Suppressor macrophage treated with lipopolysaccharide for 4 hours (primary cell): ENCODE results near the gene CCL25.

ENCODE experiments used
- DNase-seq: peaks from one replicate; pipeline ENCODE4 v3.0.0-alpha.2; 2020

Gene CCL25

DNA sequence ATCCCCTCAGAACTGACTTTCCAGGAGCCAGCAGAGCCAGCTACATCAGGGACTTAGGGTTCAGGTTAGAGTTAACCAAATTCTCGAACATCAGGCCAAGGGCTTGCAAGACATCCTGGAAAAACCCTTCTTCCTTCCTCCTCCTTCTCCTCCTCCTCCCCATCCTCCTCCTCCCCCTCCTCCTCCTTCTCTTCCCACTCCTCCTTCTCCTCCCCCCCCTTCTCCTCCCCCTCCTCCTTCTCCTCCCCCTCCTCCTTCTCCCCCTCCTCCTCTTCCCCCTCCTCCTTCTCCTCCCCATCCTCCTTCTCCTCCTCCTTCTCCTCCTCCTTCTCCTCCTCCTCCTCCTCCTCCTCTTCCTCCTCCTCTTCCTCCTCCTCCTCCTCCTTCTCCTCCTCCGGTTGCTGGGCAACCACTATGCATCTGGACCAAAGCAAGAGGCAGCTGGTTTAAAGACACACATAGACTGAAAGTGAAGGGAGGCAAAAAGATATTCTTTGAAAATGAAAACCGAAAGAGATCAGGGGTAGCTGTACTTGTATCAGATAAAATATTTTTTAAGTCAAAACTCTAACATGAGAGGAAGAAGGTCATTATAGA, 5.9 kb upstream of the CCL25 start:
- no peak for DNase-seq

DNA sequence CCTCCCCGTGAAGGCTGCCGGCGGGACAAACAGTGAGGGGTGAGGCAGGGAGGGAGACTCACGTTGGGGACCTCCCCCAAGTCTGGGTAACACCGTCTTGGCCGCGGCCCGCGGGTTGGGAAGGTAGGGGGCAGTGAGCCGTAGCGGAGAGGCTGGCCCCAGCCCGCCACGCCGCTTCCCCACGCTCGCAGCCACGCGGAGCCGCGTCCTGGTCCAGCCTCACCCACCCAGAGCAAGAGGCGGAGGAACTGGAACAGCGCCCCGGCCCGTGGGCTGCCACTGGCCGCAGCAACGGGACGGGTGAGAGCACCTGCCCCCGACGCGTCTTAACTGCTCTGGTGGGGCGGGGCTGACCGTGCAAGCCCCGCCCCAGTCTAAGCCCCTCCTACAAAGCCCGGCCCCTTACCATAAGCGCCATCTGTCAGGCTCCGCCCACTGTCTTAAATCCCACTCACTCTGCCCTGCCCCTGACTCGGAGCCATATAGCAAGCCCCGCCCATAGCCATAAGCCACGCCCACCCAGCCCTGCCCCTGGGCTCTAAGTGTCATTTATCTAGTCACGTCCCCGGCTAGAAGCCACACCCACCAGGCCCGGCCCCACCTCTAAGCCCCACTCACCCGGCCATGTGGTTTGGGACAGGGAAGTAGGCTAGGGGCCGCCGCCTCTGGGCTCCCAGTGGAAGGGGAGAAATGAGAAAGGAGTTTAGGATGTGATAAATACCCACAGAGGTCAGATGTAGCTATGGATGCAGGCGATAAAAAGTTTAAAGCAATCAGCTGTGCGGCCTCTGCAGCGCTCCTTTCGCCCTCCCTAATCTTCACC, 2.1 kb upstream of the CCL25 start:
- DNase-seq, result peak; percentile 98

GRCh38 chr19:8054169-8054568, 1.6 kb downstream of the CCL25 start:
- no peak for DNase-seq

- DNase-seq, result no peak
Measured at GRCh38 chr19:8056533-8056932, 4.0 kb downstream of the CCL25 start.

GRCh38 chr19:8057545-8058270, 5.1 kb downstream of the CCL25 start:
- no peak for DNase-seq

- peak; percentile 34 for DNase-seq
Measured at GRCh38 chr19:8064911-8065874, 12.6 kb downstream of the CCL25 start.

DNA sequence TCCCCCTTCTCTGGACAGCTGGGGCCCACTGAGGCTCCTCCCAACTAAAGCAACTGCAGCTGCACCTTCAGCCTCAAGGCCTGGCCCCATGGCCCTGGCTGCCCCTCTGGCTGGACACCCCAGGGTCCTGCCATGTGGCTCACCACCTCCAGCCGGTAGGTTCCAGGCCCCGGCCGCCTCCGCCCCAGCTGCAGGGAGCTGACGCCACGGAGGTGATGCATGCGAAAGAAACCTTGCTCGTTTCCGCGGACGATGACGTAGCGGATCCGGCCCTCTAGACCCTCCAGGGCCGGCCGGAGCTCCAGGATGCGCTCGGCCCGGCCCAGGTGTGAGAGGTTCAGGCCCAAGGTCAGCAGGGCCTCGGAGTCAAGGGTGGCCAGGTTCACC, 13.3 kb downstream of the CCL25 start:
- no peak for DNase-seq

DNA sequence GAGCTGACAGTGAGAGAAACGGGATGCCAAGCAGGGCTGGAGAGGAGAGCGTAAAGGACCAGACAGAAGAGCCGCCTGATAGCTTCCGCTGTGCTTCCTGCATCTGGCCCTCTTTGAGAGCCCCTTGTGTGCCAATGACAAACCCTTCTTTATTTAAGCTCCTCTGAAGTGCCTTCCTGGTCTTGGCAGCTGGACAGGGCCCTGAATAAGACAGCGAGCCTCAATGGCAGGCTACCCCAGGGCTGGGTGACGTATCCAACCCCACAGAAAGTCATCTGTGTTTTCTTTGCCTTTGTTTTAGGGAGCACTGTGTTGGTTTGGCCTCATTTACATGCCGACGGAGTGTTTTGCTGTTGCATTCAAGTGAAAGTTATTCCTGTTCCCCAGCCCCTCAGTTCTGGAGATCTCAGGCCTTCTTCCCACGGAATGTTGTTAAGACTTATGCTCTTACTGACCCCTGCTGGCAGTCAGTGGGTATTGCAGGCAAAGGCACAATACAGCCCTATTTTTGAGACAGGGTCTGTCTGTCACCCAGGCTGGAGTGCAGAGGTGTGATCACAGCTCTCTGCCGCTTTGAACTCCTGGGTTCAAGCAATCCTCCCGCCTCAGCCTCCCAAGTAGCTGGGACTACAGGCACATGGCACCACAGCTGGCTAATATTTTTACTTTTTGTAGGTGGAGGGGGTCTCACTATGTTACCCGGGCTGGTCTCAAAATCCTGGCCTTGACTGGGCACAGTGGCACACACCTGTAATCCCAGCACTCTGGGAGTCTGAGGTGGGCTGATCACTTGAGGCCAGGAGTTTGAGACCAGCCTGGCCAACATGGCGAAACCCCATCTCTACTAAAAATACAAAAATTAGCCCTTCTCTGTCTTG, 16.8 kb downstream of the CCL25 start:
- DNase-seq, result peak; percentile 52

GRCh38 chr19:8071912-8072311, 19.4 kb downstream of the CCL25 start:
- no peak for DNase-seq

GRCh38 chr19:8074501-8074900, 21.9 kb downstream of the CCL25 start:
- DNase-seq, result no peak

GRCh38 chr19:8075158-8076074, 22.9 kb downstream of the CCL25 start:
- no peak for DNase-seq

DNA sequence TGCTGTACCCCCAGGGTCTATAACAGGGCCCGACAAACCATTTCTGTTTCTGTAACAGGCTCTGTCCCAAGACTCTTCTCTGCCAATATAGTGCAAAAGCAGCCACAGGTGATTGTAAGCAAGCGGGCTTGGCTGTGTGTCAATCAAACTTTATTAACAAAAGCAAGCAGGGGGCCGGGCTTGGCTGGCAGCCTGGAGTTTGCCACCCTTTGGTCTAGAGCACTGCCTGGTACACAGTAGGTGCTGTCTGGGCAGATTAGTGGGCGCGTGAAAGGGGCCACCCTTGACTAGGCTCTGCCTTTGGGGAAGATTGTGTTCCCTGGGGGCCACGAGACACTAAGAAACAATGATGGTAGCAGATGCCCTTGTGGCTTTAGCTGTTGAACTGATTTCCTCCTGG, 27.4 kb downstream of the CCL25 start:
- no peak for DNase-seq

GRCh38 chr19:8080832-8081231, 28.3 kb downstream of the CCL25 start:
- DNase-seq, result no peak

DNA sequence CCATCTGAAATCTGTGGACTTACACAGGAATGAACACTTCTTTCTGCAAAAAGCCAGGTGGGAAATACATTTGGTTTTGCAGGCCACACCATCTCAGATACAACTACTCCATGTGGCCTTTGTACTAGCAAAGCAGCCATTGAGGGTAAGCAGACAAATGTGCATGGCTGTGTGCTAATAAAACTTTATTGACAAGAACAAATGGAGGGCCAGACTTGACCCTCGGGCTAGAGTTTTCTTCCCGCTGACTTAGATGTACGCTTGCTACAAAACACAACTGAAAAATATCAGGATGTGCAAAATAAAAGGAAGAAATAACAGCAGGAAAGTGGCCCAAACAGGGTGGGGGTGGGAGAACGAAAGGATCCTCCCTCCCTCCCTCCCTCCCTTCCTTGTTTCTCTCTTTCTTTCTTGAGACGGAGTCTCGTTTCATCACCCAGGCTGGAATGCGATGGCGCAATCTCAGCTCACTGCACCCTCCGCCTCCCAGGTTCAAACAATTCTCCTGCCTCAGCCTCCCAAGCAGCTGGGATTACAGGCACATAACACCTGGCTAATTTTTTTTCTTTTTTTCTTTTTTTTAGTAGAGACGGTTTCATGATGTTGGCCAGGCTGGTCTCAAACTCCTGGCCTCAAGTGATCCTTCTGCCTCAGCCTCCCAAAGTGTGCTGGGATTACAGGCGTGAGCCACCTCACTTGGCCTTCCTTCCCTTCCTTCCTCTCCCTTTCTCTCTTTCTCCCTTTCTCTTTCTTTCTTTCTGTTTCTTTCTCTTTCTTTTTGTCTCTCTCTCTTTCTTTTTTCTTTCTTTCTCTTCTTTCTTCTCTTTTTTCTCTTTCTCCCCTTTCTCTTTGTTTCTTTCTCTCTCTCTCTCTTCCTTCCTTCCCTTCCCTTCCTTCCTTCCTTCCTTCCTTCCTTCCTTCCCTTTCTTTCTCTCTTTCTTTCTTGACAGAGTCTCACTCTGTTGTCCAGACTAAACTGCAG, 29.3 kb downstream of the CCL25 start:
- no peak for DNase-seq

GRCh38 chr19:8083141-8083540, 30.6 kb downstream of the CCL25 start:
- DNase-seq, result no peak

GRCh38 chr19:8084152-8084551, 31.6 kb downstream of the CCL25 start:
- no peak for DNase-seq

- DNase-seq, result no peak
Measured at GRCh38 chr19:8085598-8086408, 33.2 kb downstream of the CCL25 start.

DNA sequence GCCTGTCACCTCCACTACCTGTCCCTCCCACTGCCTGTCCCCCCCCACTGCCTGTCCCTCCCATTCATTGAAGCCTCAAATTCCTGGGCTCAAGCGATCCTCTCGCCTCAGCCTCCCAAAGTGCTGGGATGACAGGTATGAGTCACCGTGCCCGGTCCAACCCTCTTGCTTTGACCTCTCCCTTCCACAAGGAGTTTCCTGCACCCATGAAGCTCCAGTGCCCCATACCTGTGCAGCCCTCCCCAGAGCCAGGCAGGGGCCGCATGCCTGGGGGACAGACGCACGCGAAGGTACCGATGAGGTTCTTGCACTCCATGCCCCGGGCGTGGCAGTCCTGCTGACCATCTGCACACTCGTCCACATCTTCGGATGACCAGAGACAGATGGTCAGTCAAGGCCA, 34.3 kb downstream of the CCL25 start:
- no peak for DNase-seq
